GM23338 (cell line): ENCODE results near the gene ZNF831. TPM values are rescaled to one million over a fixed set of nuclear protein-coding genes. Genes with fewer than 3 reads are reported as not detected.

Experiments used
- ATAC-seq: fragments of 200-7000 bp; cut with Tn5 transposase; 3 replicates; pipeline ENCODE4 v1.9.1; 2020
- DNase-seq: peaks from one replicate; pipeline ENCODE4 v3.0.0-alpha.2; 2015; ENCODE audit warnings: low spot score
- H2AFZ ChIP-seq: fragments of 200-600 bp; sonication (generic); 2 replicates; pipeline ENCODE4 v1.8.0; 2016; ENCODE audit warnings: antibody characterized with exemption, mild to moderate bottlenecking, moderate library complexity
- H3F3A ChIP-seq: fragments of 200-600 bp; sonication (generic); replicated peaks from 2 replicates; pipeline ENCODE4 v1.8.0; 2017; ENCODE audit warnings: antibody characterized with exemption, mixed run types, low read depth
- H3K27ac ChIP-seq: fragments of 200-600 bp; sonication (generic); 2 replicates; pipeline ENCODE4 v1.6.1; 2016; ENCODE audit warnings: low read depth
- H3K27me3 ChIP-seq: fragments of 200-600 bp; sonication (generic); 2 replicates; pipeline ENCODE4 v1.8.0; 2016; ENCODE audit warnings: mild to moderate bottlenecking, mixed run types, moderate library complexity; ENCODE audit not compliant: insufficient read depth
- H3K36me3 ChIP-seq: fragments of 200-600 bp; sonication (generic); 2 replicates; pipeline ENCODE4 v1.8.0; 2016; ENCODE audit warnings: mild to moderate bottlenecking; ENCODE audit not compliant: insufficient read depth
- H3K4me1 ChIP-seq: fragments of 200-600 bp; sonication (generic); 2 replicates; pipeline ENCODE4 v1.8.0; 2016; ENCODE audit warnings: mild to moderate bottlenecking, moderate library complexity; ENCODE audit not compliant: insufficient read depth
- H3K4me2 ChIP-seq: fragments of 200-600 bp; sonication (generic); 2 replicates; pipeline ENCODE4 v1.7.1; 2017; ENCODE audit warnings: mixed run types
- H3K4me3 ChIP-seq: fragments of 200-600 bp; sonication (generic); 2 replicates; pipeline ENCODE4 v1.6.1; 2016; ENCODE audit warnings: mixed run types
- H3K79me2 ChIP-seq: fragments of 200-600 bp; sonication (generic); replicated peaks from 2 replicates; pipeline ENCODE4 v1.8.0; 2017; ENCODE audit warnings: mild to moderate bottlenecking; ENCODE audit not compliant: insufficient read depth
- H3K9me2 ChIP-seq: fragments of 200-600 bp; sonication (generic); 2 replicates; pipeline ENCODE4 v1.8.0; 2017; ENCODE audit not compliant: insufficient read depth
- H4K20me1 ChIP-seq: fragments of 200-600 bp; sonication (generic); replicated peaks from 2 replicates; pipeline ENCODE4 v1.8.0; 2017; ENCODE audit warnings: mild to moderate bottlenecking; ENCODE audit not compliant: insufficient read depth
- H3K27ac Mint-ChIP-seq: 2 replicates; pipeline ENCODE4 v1.8.0; 2020; ENCODE audit warnings: inconsistent platforms, mild to moderate bottlenecking, moderate library complexity, mixed read lengths
- H3K27me3 Mint-ChIP-seq: 3 replicates; pipeline ENCODE4 v1.8.0; 2022; ENCODE audit warnings: low read depth, mild to moderate bottlenecking, moderate library complexity, mixed read lengths, inconsistent platforms; ENCODE audit not compliant: insufficient read depth, poor library complexity
- H3K36me3 Mint-ChIP-seq: 3 replicates; pipeline ENCODE4 v1.8.0; 2021; ENCODE audit warnings: low read depth, mild to moderate bottlenecking, inconsistent platforms, moderate library complexity, mixed read lengths
- H3K4me1 Mint-ChIP-seq: 3 replicates; pipeline ENCODE4 v1.8.0; 2020; ENCODE audit warnings: mild to moderate bottlenecking, inconsistent platforms, mixed read lengths
- H3K4me3 Mint-ChIP-seq: 3 replicates; pipeline ENCODE4 v1.8.0; 2021; ENCODE audit warnings: moderate library complexity, mild to moderate bottlenecking, inconsistent platforms, mixed read lengths
- H3K9me3 Mint-ChIP-seq: 3 replicates; pipeline ENCODE4 v1.8.0; 2020; ENCODE audit warnings: moderate library complexity, mild to moderate bottlenecking, inconsistent platforms, mixed read lengths
- CREB1 ChIP-seq: fragments of 250-450 bp; sonication (Bioruptor Pico); IDR thresholded peaks from 2 replicates; pipeline ENCODE4 v1.5.0; 2020; ENCODE audit warnings: low read depth, mild to moderate bottlenecking, moderate library complexity
- EZH2 ChIP-seq: fragments of 200-600 bp; sonication (generic); IDR thresholded peaks from one replicate; pipeline ENCODE4 v1.8.0; 2017; ENCODE audit warnings: antibody characterized with exemption, mild to moderate bottlenecking, low read depth; ENCODE audit not compliant: unreplicated experiment
- EZH2phosphoT487 ChIP-seq: fragments of 200-600 bp; sonication (generic); IDR thresholded peaks from one replicate; pipeline ENCODE4 v1.8.1; 2018; ENCODE audit warnings: antibody characterized with exemption; ENCODE audit not compliant: unreplicated experiment
- JUNB ChIP-seq: IDR thresholded peaks from one replicate; pipeline ENCODE4 v1.6.1; 2016; ENCODE audit warnings: antibody characterized with exemption; ENCODE audit not compliant: unreplicated experiment
- NANOG ChIP-seq: IDR thresholded peaks from 2 replicates; pipeline ENCODE4 v1.6.1; 2016; ENCODE audit warnings: antibody characterized with exemption, borderline replicate concordance
- POLR2AphosphoS5 ChIP-seq: IDR thresholded peaks from 2 replicates; pipeline ENCODE4 v1.6.1; 2016; ENCODE audit warnings: antibody characterized with exemption, low read depth
- STAT1 ChIP-seq: IDR thresholded peaks from one replicate; pipeline ENCODE4 v1.6.1; 2016; ENCODE audit warnings: antibody characterized with exemption; ENCODE audit not compliant: unreplicated experiment
- ZNF114 ChIP-seq: fragments of 250-450 bp; sonication (Bioruptor Pico); IDR thresholded peaks from 2 replicates; pipeline ENCODE4 v1.5.0; 2020; ENCODE audit warnings: mild to moderate bottlenecking, moderate library complexity
- ZNF331 ChIP-seq: fragments of 250-450 bp; sonication (Bioruptor Pico); IDR thresholded peaks from 2 replicates; pipeline ENCODE4 v1.5.0; 2020; ENCODE audit warnings: low read depth, mild to moderate bottlenecking, moderate library complexity
- polyA plus RNA-seq: library from polyadenylated mRNA; unstranded; fragments of >200 nt; fragmentation: Nextera tagmentation; extraction: Ambion mirVana; gene quantifications from 2 replicates; pipeline ENCODE4 v1.2.1, GENCODE V29; 2016
- total RNA-seq: library from RNA; depleted of rRNA; stranded (reverse); fragments of >200 nt; shearing (Covaris generic); gene quantifications from 2 replicates; pipeline ENCODE4 v1.2.3, GENCODE V29; 2014
- TF ChIP-seq, protein P1 (sequence below): IDR thresholded peaks from one replicate; pipeline ENCODE4 v1.6.1; 2018; ENCODE audit warnings: antibody characterized with exemption; ENCODE audit not compliant: unreplicated experiment
- TF ChIP-seq, protein P2 (sequence below): fragments of 250-450 bp; sonication (Bioruptor Pico); IDR thresholded peaks from 2 replicates; pipeline ENCODE4 v1.5.0; 2020; ENCODE audit warnings: mild to moderate bottlenecking, moderate library complexity
- TF ChIP-seq, protein P3 (sequence below), 2 experiments: fragments of 200-600 bp in 1 of 2; sonication (generic) in 1 of 2; conservative IDR thresholded peaks; 2 replicates each; pipeline versions ENCODE4 v1.5.1 to v1.6.1; 2016 to 2017; ENCODE audit warnings: antibody characterized with exemption in 2 of 2, low read depth in 2 of 2, mild to moderate bottlenecking in 2 of 2, moderate library complexity in 1 of 2
- TF ChIP-seq, protein P4 (sequence below): IDR thresholded peaks from 2 replicates; pipeline ENCODE4 v1.6.1; 2016; ENCODE audit warnings: antibody characterized with exemption

Gene ZNF831
- total and polyA plus RNA-seq, 2 experiments from 2014 or later: not detected

DNA sequence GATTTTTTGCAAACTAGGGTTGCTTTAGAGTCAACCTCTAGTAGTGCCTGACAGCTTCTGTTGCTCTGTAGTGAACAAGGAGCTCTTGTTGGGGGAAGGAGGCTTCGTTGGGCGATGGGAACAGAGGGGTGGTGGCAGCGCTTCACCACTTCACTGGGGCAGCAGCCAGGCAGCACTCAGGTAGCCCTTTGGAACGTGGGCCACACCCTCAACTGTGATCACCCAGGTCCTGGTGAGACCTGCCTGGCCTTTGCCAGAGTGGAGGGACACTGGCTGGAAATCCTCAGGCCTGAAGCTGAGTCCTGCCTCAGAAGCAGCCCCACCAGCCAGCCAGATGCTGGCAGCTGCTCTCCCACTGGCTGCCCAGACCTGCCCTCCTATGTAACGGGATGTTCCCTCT, 126.4 kb downstream of the ZNF831 start:
- DNase-seq: no peak
- Mint-ChIP-seq H3K27ac (no peak overlapping the region), H3K36me3 (no peaks in the 10 kb centered on the region), H3K4me1 (peaks cover 7% of the 10 kb centered on the region; the same call in 2 of the 3 replicates), H3K4me3 (no peak overlapping the region), H3K9me3 (peaks cover 3% of the 10 kb centered on the region; the same call in 1 of the 3 replicates), H3K27me3 (peaks cover 6% of the 10 kb centered on the region)
- Histone ChIP-seq H3K4me2 (no peak overlapping the region), H3K4me1 (peaks cover 4% of the 10 kb centered on the region; the same call in 1 of the 2 replicates), H3K4me3 (no peak overlapping the region), H4K20me1 (no peaks in the 10 kb centered on the region), H3K9me2 (0 out of 2 replicates have a peak, but pooled peaks cover 11% of the 10 kb centered on the region), H3K36me3 (no peaks in the 10 kb centered on the region), H2AFZ (no peak overlapping the region), H3F3A (no peaks in the 10 kb centered on the region), H3K27me3 (no peaks in the 10 kb centered on the region), H3K79me2 (no peaks in the 10 kb centered on the region), H3K27ac (no peak overlapping the region)
- ATAC-seq: no peak
- TF ChIP-seq CREB1 (CRISPR knock-in tag) (no peak), JUNB (no peak), EZH2phosphoT487 (no peak), NANOG (no peak), STAT1 (no peak), ZNF331 (CRISPR knock-in tag) (no peak), EZH2 (no peak), ZNF114 (no peak), POLR2AphosphoS5 (no peak)
- TF ChIP-seq, protein P1, sequence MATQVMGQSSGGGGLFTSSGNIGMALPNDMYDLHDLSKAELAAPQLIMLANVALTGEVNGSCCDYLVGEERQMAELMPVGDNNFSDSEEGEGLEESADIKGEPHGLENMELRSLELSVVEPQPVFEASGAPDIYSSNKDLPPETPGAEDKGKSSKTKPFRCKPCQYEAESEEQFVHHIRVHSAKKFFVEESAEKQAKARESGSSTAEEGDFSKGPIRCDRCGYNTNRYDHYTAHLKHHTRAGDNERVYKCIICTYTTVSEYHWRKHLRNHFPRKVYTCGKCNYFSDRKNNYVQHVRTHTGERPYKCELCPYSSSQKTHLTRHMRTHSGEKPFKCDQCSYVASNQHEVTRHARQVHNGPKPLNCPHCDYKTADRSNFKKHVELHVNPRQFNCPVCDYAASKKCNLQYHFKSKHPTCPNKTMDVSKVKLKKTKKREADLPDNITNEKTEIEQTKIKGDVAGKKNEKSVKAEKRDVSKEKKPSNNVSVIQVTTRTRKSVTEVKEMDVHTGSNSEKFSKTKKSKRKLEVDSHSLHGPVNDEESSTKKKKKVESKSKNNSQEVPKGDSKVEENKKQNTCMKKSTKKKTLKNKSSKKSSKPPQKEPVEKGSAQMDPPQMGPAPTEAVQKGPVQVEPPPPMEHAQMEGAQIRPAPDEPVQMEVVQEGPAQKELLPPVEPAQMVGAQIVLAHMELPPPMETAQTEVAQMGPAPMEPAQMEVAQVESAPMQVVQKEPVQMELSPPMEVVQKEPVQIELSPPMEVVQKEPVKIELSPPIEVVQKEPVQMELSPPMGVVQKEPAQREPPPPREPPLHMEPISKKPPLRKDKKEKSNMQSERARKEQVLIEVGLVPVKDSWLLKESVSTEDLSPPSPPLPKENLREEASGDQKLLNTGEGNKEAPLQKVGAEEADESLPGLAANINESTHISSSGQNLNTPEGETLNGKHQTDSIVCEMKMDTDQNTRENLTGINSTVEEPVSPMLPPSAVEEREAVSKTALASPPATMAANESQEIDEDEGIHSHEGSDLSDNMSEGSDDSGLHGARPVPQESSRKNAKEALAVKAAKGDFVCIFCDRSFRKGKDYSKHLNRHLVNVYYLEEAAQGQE: no peak
- TF ChIP-seq, protein P2, sequence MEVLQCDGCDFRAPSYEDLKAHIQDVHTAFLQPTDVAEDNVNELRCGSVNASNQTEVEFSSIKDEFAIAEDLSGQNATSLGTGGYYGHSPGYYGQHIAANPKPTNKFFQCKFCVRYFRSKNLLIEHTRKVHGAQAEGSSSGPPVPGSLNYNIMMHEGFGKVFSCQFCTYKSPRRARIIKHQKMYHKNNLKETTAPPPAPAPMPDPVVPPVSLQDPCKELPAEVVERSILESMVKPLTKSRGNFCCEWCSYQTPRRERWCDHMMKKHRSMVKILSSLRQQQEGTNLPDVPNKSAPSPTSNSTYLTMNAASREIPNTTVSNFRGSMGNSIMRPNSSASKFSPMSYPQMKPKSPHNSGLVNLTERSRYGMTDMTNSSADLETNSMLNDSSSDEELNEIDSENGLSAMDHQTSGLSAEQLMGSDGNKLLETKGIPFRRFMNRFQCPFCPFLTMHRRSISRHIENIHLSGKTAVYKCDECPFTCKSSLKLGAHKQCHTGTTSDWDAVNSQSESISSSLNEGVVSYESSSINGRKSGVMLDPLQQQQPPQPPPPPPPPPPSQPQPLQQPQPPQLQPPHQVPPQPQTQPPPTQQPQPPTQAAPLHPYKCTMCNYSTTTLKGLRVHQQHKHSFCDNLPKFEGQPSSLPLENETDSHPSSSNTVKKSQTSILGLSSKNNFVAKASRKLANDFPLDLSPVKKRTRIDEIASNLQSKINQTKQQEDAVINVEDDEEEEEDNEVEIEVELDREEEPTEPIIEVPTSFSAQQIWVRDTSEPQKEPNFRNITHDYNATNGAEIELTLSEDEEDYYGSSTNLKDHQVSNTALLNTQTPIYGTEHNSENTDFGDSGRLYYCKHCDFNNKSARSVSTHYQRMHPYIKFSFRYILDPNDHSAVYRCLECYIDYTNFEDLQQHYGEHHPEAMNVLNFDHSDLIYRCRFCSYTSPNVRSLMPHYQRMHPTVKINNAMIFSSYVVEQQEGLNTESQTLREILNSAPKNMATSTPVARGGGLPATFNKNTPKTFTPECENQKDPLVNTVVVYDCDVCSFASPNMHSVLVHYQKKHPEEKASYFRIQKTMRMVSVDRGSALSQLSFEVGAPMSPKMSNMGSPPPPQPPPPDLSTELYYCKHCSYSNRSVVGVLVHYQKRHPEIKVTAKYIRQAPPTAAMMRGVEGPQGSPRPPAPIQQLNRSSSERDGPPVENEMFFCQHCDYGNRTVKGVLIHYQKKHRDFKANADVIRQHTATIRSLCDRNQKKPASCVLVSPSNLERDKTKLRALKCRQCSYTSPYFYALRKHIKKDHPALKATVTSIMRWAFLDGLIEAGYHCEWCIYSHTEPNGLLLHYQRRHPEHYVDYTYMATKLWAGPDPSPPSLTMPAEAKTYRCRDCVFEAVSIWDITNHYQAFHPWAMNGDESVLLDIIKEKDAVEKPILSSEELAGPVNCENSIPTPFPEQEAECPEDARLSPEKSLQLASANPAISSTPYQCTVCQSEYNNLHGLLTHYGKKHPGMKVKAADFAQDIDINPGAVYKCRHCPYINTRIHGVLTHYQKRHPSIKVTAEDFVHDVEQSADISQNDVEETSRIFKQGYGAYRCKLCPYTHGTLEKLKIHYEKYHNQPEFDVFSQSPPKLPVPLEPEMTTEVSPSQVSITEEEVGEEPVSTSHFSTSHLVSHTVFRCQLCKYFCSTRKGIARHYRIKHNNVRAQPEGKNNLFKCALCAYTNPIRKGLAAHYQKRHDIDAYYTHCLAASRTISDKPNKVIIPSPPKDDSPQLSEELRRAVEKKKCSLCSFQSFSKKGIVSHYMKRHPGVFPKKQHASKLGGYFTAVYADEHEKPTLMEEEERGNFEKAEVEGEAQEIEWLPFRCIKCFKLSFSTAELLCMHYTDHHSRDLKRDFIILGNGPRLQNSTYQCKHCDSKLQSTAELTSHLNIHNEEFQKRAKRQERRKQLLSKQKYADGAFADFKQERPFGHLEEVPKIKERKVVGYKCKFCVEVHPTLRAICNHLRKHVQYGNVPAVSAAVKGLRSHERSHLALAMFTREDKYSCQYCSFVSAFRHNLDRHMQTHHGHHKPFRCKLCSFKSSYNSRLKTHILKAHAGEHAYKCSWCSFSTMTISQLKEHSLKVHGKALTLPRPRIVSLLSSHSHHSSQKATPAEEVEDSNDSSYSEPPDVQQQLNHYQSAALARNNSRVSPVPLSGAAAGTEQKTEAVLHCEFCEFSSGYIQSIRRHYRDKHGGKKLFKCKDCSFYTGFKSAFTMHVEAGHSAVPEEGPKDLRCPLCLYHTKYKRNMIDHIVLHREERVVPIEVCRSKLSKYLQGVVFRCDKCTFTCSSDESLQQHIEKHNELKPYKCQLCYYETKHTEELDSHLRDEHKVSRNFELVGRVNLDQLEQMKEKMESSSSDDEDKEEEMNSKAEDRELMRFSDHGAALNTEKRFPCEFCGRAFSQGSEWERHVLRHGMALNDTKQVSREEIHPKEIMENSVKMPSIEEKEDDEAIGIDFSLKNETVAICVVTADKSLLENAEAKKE (CRISPR knock-in tag): no peak
- TF ChIP-seq, protein P3, sequence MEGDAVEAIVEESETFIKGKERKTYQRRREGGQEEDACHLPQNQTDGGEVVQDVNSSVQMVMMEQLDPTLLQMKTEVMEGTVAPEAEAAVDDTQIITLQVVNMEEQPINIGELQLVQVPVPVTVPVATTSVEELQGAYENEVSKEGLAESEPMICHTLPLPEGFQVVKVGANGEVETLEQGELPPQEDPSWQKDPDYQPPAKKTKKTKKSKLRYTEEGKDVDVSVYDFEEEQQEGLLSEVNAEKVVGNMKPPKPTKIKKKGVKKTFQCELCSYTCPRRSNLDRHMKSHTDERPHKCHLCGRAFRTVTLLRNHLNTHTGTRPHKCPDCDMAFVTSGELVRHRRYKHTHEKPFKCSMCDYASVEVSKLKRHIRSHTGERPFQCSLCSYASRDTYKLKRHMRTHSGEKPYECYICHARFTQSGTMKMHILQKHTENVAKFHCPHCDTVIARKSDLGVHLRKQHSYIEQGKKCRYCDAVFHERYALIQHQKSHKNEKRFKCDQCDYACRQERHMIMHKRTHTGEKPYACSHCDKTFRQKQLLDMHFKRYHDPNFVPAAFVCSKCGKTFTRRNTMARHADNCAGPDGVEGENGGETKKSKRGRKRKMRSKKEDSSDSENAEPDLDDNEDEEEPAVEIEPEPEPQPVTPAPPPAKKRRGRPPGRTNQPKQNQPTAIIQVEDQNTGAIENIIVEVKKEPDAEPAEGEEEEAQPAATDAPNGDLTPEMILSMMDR (conservative IDR thresholded peaks at IDR 0.05; ENCODE audit: low read depth in 2 of 2): no peak
- TF ChIP-seq, protein P4, sequence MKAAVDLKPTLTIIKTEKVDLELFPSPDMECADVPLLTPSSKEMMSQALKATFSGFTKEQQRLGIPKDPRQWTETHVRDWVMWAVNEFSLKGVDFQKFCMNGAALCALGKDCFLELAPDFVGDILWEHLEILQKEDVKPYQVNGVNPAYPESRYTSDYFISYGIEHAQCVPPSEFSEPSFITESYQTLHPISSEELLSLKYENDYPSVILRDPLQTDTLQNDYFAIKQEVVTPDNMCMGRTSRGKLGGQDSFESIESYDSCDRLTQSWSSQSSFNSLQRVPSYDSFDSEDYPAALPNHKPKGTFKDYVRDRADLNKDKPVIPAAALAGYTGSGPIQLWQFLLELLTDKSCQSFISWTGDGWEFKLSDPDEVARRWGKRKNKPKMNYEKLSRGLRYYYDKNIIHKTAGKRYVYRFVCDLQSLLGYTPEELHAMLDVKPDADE: no peak
